Measurements from ENCODE around the gene PAK5. TPM values are rescaled to one million over a fixed set of nuclear protein-coding genes. Genes with fewer than 3 reads are reported as not detected.

Gene PAK5
- not detected in 2 replicates for total RNA-seq (ENCODE audit: low replicate concordance)

DNA sequence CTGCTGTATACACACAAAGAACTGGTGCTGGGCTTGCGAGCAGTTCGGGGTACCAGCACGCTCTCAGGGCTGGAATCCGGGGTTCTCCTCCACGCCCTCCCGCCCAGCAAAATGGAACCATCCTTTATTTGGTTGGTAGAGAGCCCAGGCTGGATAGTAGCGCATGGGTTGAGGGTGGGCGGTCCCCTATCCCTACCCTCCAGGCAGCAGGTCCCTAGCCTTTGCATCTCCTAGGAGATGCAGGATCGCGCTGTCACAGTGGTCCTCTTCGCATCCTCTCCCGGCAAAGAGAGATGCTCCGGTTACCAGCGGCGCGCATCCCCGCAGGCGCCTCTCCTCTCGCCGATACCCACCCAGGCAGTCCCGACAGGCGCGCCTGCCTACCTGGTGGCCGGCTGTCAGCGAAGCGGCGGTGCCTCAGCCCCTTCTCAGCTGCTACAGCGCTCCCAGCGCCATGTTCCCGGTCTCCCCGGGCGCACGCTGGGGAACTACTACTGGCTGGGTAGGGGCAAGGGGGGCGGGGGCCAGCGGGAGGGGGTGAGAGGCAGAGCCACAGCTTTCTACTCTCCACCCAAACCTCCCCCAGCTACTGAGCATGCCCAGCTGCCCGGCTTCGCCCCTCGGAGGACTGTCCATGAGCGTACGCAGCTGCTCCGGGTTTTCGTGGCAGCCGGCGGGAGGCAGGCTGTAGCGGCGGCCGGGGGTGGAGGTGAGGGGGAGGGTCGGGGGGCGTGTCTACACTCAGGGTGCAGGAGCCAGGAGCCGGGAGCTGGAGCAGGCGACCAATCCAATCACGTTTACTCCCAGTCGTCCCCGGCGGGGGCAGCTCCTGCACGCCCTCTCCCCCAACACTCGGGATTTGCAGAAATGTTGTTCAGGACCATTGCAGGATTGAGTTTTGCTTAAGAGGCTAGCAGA lies at the start of gene PAK5:
TSS of gene PAK5 (minus strand) at position 699 of the 918 bp plus-strand sequence. CDS start 194,748 bp downstream, outside the sequence.

DNA sequence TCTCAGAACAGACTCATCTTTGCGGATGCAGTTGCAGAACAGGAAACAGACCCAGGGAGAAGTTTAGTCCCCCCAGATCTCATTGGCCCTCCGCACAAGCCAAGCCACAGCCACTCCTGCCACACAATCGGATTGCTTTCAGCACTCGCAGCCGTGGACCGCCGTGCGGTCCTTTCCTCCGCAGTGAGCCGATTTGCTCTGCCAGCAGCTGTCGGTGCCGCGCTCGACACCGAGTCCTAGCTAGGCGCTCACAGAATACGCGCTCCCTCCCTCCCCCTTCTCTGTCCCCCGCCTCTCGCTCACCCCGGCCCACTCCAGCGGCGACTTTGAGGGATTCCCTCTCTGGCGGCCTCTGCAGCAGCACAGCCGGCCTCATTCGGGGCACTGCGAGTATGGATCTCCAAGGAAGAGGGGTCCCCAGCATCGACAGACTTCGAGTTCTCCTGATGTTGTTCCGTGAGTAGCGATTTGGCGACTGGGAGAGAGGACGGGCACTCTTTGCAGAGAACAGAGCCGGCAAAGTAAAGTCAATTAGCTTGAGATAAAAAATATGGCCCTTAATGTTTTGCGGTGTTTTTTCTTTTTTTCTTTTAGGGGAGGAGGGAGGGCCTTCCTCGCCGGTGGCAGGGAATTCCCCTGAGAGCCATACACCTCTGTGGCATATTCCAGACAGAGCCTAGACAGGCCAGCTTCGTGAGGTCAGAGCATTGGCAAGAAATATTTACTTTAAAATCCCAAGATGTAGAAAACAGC lies 324.2 kb downstream of the PAK5 start, which contains the start of gene LAMP5:
TSS of gene LAMP5 (plus strand) at position 130 of the 753 bp plus-strand sequence. CDS start at position 393, 263 bp downstream.

Other genes with a start within 250 kb of the PAK5 start
- gene ANKEF1, start 195.9 kb upstream of the PAK5 start, total RNA-seq (ENCODE audit: low replicate concordance) = 0.30 and 1.2 TPM in 2 replicates

Measured in smooth muscle cell of the coronary artery (primary cell).